Measurements from ENCODE around the gene TSPAN32.

Gene TSPAN32

DNA sequence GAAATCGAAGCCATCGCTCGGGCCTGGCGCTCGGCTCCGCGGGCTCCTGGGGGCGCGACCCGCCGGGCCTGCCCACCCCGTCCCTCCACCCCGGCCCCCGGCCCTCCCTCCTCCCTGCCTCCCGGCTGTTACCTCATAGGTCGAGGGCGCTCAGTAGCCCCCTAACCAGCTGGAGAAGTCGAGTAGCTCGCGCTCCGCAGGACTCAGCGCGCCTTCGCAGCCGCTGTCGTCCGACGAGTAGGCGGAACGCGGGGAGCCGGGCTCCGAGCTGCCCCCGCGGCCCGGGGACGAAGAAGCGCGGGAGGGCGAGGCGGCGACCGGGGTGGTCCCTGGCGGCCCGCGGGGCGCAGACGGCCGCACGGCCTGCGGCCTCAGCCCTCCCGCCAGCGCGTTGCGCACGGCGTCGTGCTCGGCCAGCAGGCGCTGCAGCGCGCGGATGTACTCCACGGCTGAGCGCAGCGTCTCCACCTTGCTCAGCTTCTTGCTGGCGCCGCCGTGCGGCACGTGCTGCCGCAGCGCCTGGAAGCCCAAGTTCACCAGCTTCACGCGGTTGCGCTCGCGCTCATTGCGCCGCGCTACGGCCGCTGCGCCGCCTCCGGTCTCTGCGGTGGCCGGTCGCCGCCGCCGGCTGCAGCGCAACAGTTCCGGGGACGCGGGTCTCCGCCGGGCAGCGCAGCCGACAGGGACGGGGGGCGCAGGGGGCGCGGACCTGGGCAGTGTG is 32.1 kb upstream of the TSPAN32 start:
- peak; percentile 68 for ATAC-seq
- no peak for TF ChIP-seq OSR1 (CRISPR knock-in tag; IDR thresholded peaks at IDR 0.05)

DNA sequence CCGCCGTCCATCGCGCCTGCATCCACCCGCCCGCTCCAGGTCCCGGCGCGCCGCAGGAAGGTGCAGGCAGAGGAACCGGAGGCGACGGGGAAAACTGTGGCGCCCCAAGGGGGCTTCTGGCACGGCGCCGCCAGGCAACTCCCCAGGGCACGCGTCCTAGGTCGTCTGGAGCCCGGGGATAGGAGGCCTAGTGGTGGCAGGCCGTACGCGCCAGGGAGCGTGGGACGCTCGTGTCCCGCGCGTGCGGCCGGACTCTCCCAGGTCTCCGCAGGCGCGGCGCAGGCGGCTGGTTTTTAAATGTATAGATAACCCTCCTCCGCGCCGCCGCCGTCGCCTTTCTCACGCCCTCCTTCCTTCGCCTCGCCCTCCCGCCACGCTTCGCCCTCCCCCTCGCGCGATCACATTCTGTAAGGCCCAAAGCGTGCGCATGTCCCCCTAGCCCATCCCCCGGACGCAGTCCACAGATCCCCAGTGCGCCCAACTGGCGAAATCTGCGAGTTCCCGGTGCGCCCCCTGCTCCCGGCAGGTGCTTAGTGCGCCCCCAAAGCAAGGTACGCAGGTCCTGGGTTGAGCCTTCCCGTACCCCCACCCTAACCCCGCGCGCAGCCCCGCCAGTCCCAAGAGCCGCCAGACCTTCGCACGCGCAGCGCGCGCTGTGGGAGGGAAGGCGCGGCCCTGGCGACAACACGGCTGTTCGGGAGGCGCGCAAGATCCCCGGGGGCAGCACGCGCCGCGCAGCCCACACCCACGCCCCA is 31.3 kb upstream of the TSPAN32 start, which contains the start of gene ASCL2:
Gene ASCL2, minus strand, starts transcription at position 267 of the 755 bp plus-strand sequence. Its CDS starts 256 bp downstream, at position 11.
- ATAC-seq, result no peak; the same call in 2 of the 3 replicates
- TF ChIP-seq POU6F1 (CRISPR knock-in tag; IDR thresholded peaks at IDR 0.05; ENCODE audit: borderline replicate concordance, low read depth), result no peak
- TF ChIP-seq ZFP30 (CRISPR knock-in tag; IDR thresholded peaks at IDR 0.05), result no peak
- TF ChIP-seq OSR1 (CRISPR knock-in tag; IDR thresholded peaks at IDR 0.05), result no peak
- no peak for TF ChIP-seq ZC3H10 (CRISPR knock-in tag; IDR thresholded peaks at IDR 0.05)
- no peak for TF ChIP-seq TCF4 (CRISPR knock-in tag; IDR thresholded peaks at IDR 0.05; ENCODE audit: borderline replicate concordance)
- no peak for TF ChIP-seq CSDC2 (CRISPR knock-in tag; IDR thresholded peaks at IDR 0.05)
- TF ChIP-seq ESRRG (CRISPR knock-in tag; IDR thresholded peaks at IDR 0.05), result no peak

- TF ChIP-seq ZFP30 (CRISPR knock-in tag; IDR thresholded peaks at IDR 0.05) (no peak), BACH2 (CRISPR knock-in tag; IDR thresholded peaks at IDR 0.05; ENCODE audit: borderline replicate concordance) (no peak), PATZ1 (CRISPR knock-in tag; IDR thresholded peaks at IDR 0.05; ENCODE audit: borderline replicate concordance) (no peak), CSDC2 (CRISPR knock-in tag; IDR thresholded peaks at IDR 0.05) (no peak), ZNF8 (CRISPR knock-in tag; IDR thresholded peaks at IDR 0.05) (no peak), TOX (CRISPR knock-in tag; IDR thresholded peaks at IDR 0.05; ENCODE audit: borderline replicate concordance) (no peak), SNAI2 (CRISPR knock-in tag; IDR thresholded peaks at IDR 0.05) (no peak)
- TF ChIP-seq, protein P1, sequence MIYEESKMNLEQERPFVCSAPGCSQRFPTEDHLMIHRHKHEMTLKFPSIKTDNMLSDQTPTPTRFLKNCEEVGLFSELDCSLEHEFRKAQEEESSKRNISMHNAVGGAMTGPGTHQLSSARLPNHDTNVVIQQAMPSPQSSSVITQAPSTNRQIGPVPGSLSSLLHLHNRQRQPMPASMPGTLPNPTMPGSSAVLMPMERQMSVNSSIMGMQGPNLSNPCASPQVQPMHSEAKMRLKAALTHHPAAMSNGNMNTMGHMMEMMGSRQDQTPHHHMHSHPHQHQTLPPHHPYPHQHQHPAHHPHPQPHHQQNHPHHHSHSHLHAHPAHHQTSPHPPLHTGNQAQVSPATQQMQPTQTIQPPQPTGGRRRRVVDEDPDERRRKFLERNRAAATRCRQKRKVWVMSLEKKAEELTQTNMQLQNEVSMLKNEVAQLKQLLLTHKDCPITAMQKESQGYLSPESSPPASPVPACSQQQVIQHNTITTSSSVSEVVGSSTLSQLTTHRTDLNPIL (CRISPR knock-in tag; IDR thresholded peaks at IDR 0.05; ENCODE audit: low read depth), result no peak
- no peak for ATAC-seq
These were observed 30.8 kb upstream of the TSPAN32 start for GRCh38 chr11:2271077-2271326.

GRCh38 chr11:2271327-2272227 is 30.2 kb upstream of the TSPAN32 start:
- TF ChIP-seq ZFP3 (CRISPR knock-in tag; IDR thresholded peaks at IDR 0.05), result no peak
- TF ChIP-seq ARNTL (CRISPR knock-in tag; IDR thresholded peaks at IDR 0.05; ENCODE audit: borderline replicate concordance, low read depth), result no peak
- TF ChIP-seq PATZ1 (CRISPR knock-in tag; IDR thresholded peaks at IDR 0.05; ENCODE audit: borderline replicate concordance), result no peak
- no peak for TF ChIP-seq BACH2 (CRISPR knock-in tag; IDR thresholded peaks at IDR 0.05; ENCODE audit: borderline replicate concordance)
- TF ChIP-seq ZNF565 (CRISPR knock-in tag; conservative IDR thresholded peaks at IDR 0.05; ENCODE audit: low read depth), result no peak

More at GRCh38 chr11:2271327-2272227, 30.2 kb upstream of the TSPAN32 start:
- ATAC-seq, result no peak

All from SK-N-SH treated with all-trans-retinoic acid at 6 μM for 48 hours (cell line).